PC-3 (cell line): ENCODE results near the gene ANTXR2.

Experiments
- CTCF ChIP-seq: fragments of 300-600 bp; sonication (generic); conservative IDR thresholded peaks from 2 replicates; pipeline ENCODE4 v1.5.1; 2017; ENCODE audit warnings: antibody characterized with exemption, low read depth, mild to moderate bottlenecking, low read length
- EZH2 ChIP-seq: fragments of 300-600 bp; sonication (generic); IDR thresholded peaks from one replicate; pipeline ENCODE4 v1.6.1; 2017; ENCODE audit warnings: antibody characterized with exemption, mild to moderate bottlenecking, low read length; ENCODE audit not compliant: unreplicated experiment

GRCh38 chr4:79877511-79877910 lies 195.5 kb downstream of the ANTXR2 start:
- no peak for TF ChIP-seq CTCF
- no peak for TF ChIP-seq EZH2
